ENCODE results near the gene RPS15.

The RPS15 gene

GRCh38 chr19:1438035-1438932 lies at the start of gene RPS15:
TSS of gene RPS15 (plus strand) at chr19:1438396. CDS start at chr19:1438426, 30 bp downstream.
- in situ Hi-C loops (cut with MboI; ENCODE audit: low sequenced_read_pairs): no loop called here

GRCh38 chr19:1388637-1389026 lies 49.6 kb upstream of the RPS15 start:
- in situ Hi-C loops (cut with MboI; ENCODE audit: low sequenced_read_pairs): no loop called here

GRCh38 chr19:1389033-1389940 lies 48.9 kb upstream of the RPS15 start:
- in situ Hi-C loops (cut with MboI; ENCODE audit: low sequenced_read_pairs): no loop called here

GRCh38 chr19:1390890-1391423 lies 47.2 kb upstream of the RPS15 start:
- in situ Hi-C loops (cut with MboI; ENCODE audit: low sequenced_read_pairs): no loop called here

GRCh38 chr19:1392407-1392806 lies 45.8 kb upstream of the RPS15 start:
- in situ Hi-C loops (cut with MboI; ENCODE audit: low sequenced_read_pairs): no loop called here

- in situ Hi-C loops (cut with MboI; ENCODE audit: low sequenced_read_pairs): no loop called here
These were observed 45.2 kb upstream of the RPS15 start for GRCh38 chr19:1392939-1393530.

- in situ Hi-C loops (cut with MboI; ENCODE audit: low sequenced_read_pairs): no loop called here
These were observed 44.4 kb upstream of the RPS15 start for GRCh38 chr19:1393841-1394240.

- in situ Hi-C loops (cut with MboI; ENCODE audit: low sequenced_read_pairs): no loop called here
These were observed 43.7 kb upstream of the RPS15 start for GRCh38 chr19:1394252-1395193.

- in situ Hi-C loops (cut with MboI; ENCODE audit: low sequenced_read_pairs): no loop called here
These were observed 42.8 kb upstream of the RPS15 start for GRCh38 chr19:1395194-1396018.

- in situ Hi-C loops (cut with MboI; ENCODE audit: low sequenced_read_pairs): no loop called here
These were observed 42.0 kb upstream of the RPS15 start for GRCh38 chr19:1396019-1396767.

GRCh38 chr19:1396768-1397679 lies 41.2 kb upstream of the RPS15 start:
- in situ Hi-C loops (cut with MboI; ENCODE audit: low sequenced_read_pairs): no loop called here

GRCh38 chr19:1397838-1398237 lies 40.4 kb upstream of the RPS15 start:
- in situ Hi-C loops (cut with MboI; ENCODE audit: low sequenced_read_pairs): no loop called here

- in situ Hi-C loops (cut with MboI; ENCODE audit: low sequenced_read_pairs): no loop called here
These were observed 39.1 kb upstream of the RPS15 start for GRCh38 chr19:1399079-1399478.

- in situ Hi-C loops (cut with MboI; ENCODE audit: low sequenced_read_pairs): no loop called here
These were observed 38.5 kb upstream of the RPS15 start for GRCh38 chr19:1399745-1400144.

- in situ Hi-C loops (cut with MboI; ENCODE audit: low sequenced_read_pairs): no loop called here
These were observed 37.7 kb upstream of the RPS15 start for GRCh38 chr19:1400281-1401137.

- in situ Hi-C loops (cut with MboI; ENCODE audit: low sequenced_read_pairs): no loop called here
These were observed 36.9 kb upstream of the RPS15 start, which contains the start of gene GAMT for GRCh38 chr19:1401138-1401888. TSS of gene GAMT (minus strand) at chr19:1401542. CDS start at chr19:1401476, 66 bp downstream.

Measured in HL-60/S4 treated with phorbol 12-myristate 13-acetate at 8.2 ng/mL for 4 days and 3 days (cell line).